ENCODE measurements around the gene KPTN. TPM values are rescaled to one million over a fixed set of nuclear protein-coding genes. Genes with fewer than 3 reads are reported as not detected.

KPTN gene
- total RNA-seq, 5 donors from 2014 or later (not counting 1 experiment from before 2014, with no cell fraction given): 2.8 to 5.8 (median 5.4) TPM

DNA sequence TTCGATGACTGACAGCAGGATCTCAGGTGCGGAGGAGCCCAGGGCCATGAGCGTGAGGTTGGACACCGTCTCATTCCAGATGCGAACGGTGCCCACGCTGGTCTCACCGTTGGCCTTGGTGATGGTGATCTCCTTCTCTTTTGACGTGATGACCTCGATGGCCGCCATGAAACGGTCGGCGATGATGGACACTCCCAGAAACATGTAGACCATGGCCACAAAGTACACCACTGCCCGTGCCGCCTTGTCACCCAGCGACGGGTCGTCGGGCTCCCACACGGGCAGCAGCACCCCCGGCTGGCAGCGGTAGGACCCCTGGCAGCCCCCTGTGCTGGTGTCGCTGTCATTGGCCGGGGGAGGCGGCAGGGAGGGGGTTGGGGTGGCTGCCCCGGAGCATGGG is 18.1 kb downstream of the KPTN start:
- Histone ChIP-seq H3K4me1 (ENCODE audit: control insufficient read depth in 1 of 2, extremely low read depth in 1 of 2, insufficient read depth in 2 of 2, low read length in 2 of 2) (peaks cover 0 to 2% of the 10 kb centered on the region in 2 experiments), H3K4me3 (ENCODE audit: control insufficient read depth in 1 of 2, extremely low read depth in 1 of 2, low read length in 1 of 2) (no peak overlapping the region), H3K27ac (ENCODE audit: low read length) (no peak overlapping the region), H3K9me3 (no peaks in the 10 kb centered on the region), H3K27me3 (replicated peaks in 1 of 2; ENCODE audit: control insufficient read depth in 2 of 2, extremely low read depth in 1 of 2, insufficient read depth in 2 of 2, low read length in 1 of 2) (peaks cover 2 to 65% of the 10 kb centered on the region in 2 experiments), H3K36me3 (ENCODE audit: control insufficient read depth in 2 of 2, extremely low read depth in 1 of 2, insufficient read depth in 1 of 2, low read length in 1 of 2) (no peaks in the 10 kb centered on the region)
- ChIA-PET CTCF (no interaction called here), POLR2A (no interaction called here)
- DNase-seq (no peak), ATAC-seq (replicated peaks in 1 of 4) (no peak)
- no peaks in the 10 kb centered on the region for H3K9me3 Mint-ChIP-seq
- no peaks in the 10 kb centered on the region for H3K36me3 Mint-ChIP-seq
- peaks cover 29 to 61% of the 10 kb centered on the region in 2 donors for H3K27me3 Mint-ChIP-seq
- H3K27ac Mint-ChIP-seq: no peak overlapping the region
- H3K4me1 Mint-ChIP-seq: peaks cover 0 to 8% (median 4%) of the 10 kb centered on the region in 3 donors
- H3K4me3 Mint-ChIP-seq: no peak overlapping the region
- WGBS (ENCODE audit: insufficient coverage): 91% methylated on average over 17 of the region's 27 CpGs

DNA sequence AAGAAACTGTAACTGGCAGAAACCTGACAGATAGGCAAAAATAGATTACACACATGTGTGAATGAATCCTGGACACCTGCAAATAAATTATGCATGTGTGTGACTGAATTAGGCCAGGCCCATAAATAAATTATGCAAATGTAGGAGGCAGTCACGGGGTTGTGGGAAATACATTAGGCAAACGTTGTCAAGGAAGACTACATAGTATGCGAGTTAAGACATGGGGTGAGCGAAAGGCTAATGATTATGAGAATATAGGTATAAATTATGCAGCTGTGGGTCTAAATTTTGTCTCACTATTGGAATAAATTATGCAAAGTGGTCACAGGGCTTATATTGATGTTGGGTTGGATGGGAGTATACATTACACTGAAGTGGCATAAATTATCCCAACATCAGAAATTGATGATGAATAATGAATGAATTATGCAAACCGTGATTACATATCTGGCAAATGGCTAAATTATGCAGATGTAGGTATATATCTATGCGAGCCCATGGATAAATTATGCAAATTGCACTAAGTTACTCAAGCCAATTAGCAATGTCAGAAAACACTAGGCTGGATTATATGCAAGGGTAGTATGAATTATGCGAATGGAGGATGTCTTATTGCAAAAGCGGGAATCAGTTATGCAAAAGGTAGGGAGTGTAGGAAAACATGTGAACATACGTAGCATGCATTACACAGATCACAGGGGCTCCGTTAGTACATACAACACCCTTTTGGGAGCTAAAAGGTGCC is 19.2 kb downstream of the KPTN start:
- WGBS (ENCODE audit: insufficient coverage): 62% methylated on average over 3 of the region's 10 CpGs
- H3K4me1 Mint-ChIP-seq: no peaks in the 10 kb centered on the region
- Histone ChIP-seq H3K4me3 (ENCODE audit: control insufficient read depth in 1 of 2, extremely low read depth in 1 of 2, low read length in 1 of 2) (no peak overlapping the region), H3K27ac (ENCODE audit: low read length) (no peak overlapping the region), H3K4me1 (ENCODE audit: control insufficient read depth in 1 of 2, extremely low read depth in 1 of 2, insufficient read depth in 2 of 2, low read length in 2 of 2) (no peaks in the 10 kb centered on the region), H3K36me3 (ENCODE audit: control insufficient read depth in 2 of 2, extremely low read depth in 1 of 2, insufficient read depth in 1 of 2, low read length in 1 of 2) (no peaks in the 10 kb centered on the region), H3K27me3 (replicated peaks in 1 of 2; ENCODE audit: control insufficient read depth in 2 of 2, extremely low read depth in 1 of 2, insufficient read depth in 2 of 2, low read length in 1 of 2) (peaks cover 0 to 65% of the 10 kb centered on the region in 2 experiments), H3K9me3 (no peaks in the 10 kb centered on the region)
- peaks cover 18 to 50% of the 10 kb centered on the region in 2 donors for H3K27me3 Mint-ChIP-seq
- no peak overlapping the region for H3K4me3 Mint-ChIP-seq
- ChIA-PET CTCF (no interaction called here), POLR2A (no interaction called here)
- H3K9me3 Mint-ChIP-seq: no peaks in the 10 kb centered on the region
- ATAC-seq (replicated peaks in 1 of 4): no peak
- DNase-seq: no peak
- no peaks in the 10 kb centered on the region for H3K36me3 Mint-ChIP-seq
- H3K27ac Mint-ChIP-seq: no peak overlapping the region

DNA sequence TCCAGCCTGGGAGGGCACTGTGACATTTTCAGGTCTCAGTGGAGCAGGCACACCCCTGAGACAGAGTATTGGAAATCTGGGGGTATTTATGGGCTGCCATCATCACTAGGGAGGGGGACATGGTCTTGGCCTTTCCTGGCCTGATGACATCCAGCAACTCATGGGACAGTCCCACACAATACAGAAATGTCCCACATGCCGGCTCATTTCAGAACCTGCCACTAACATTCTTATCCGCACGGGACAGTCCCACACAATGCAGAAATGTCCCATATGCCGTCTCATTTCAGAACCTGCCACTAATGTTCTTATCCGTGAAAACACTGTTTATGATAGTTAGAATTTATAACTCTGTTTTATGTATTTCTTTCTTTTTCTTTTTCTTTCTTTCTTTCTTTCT is 22.1 kb downstream of the KPTN start:
- Mint-ChIP-seq H3K36me3 (no peaks in the 10 kb centered on the region), H3K27ac (no peak overlapping the region), H3K27me3 (peaks cover 5 to 29% of the 10 kb centered on the region in 2 donors), H3K4me3 (no peak overlapping the region), H3K4me1 (peaks cover 0 to 2% (median 0%) of the 10 kb centered on the region in 3 donors), H3K9me3 (no peaks in the 10 kb centered on the region)
- H3K27me3 ChIP-seq (replicated peaks in 1 of 2; ENCODE audit: control insufficient read depth in 2 of 2, extremely low read depth in 1 of 2, insufficient read depth in 2 of 2, low read length in 1 of 2): peaks cover 7 to 64% of the 10 kb centered on the region in 2 experiments
- no peak overlapping the region for H3K4me3 ChIP-seq (ENCODE audit: control insufficient read depth in 1 of 2, extremely low read depth in 1 of 2, low read length in 1 of 2)
- ATAC-seq (replicated peaks in 1 of 4): no peak
- no peak for DNase-seq
- no peaks in the 10 kb centered on the region for H3K9me3 ChIP-seq
- no peak overlapping the region for H3K27ac ChIP-seq (ENCODE audit: low read length)
- CTCF ChIA-PET: interaction anchor here in 1 of 2 donors (0.6 kb wide), 1 partner anchor 1556 kb away, joined by 5 read pairs; no protein-coding TSS in a partner anchor
- POLR2A ChIA-PET: no interaction called here
- H3K36me3 ChIP-seq (ENCODE audit: control insufficient read depth in 2 of 2, extremely low read depth in 1 of 2, insufficient read depth in 1 of 2, low read length in 1 of 2): no peaks in the 10 kb centered on the region
- 100% methylated on average over 1 of the region's 5 CpGs for WGBS (ENCODE audit: insufficient coverage)
- H3K4me1 ChIP-seq (ENCODE audit: control insufficient read depth in 1 of 2, extremely low read depth in 1 of 2, insufficient read depth in 2 of 2, low read length in 2 of 2): no peaks in the 10 kb centered on the region

DNA sequence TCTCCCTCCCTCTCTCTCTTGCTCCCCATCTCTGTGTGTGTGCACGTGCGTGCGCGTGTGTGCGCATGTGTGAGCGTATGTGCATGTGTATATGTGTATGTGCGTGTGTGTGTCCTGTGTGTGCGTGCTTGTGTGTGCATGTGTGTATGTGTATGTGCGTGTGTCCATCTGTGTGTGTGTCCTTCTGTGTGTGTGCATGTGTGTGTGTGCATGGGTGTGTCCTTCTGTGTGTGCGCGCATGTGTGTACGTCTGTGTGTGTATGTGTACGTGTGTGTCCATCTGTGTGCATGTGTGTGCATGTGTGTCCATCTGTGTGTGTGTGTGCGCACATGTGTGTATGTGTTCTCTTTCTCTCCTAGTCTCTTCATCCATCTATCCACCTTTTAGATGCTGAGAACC is 24.5 kb downstream of the KPTN start:
- peaks cover 25 to 35% of the 10 kb centered on the region in 2 donors for H3K27me3 Mint-ChIP-seq
- no peaks in the 10 kb centered on the region for H3K4me1 ChIP-seq (ENCODE audit: control insufficient read depth in 1 of 2, extremely low read depth in 1 of 2, insufficient read depth in 2 of 2, low read length in 2 of 2)
- peaks cover 0 to 7% (median 4%) of the 10 kb centered on the region in 3 donors for H3K9me3 Mint-ChIP-seq
- ChIA-PET POLR2A (no interaction called here), CTCF (no interaction called here)
- peaks cover 0 to 2% (median 0%) of the 10 kb centered on the region in 3 donors for H3K4me1 Mint-ChIP-seq
- H3K36me3 ChIP-seq (ENCODE audit: control insufficient read depth in 2 of 2, extremely low read depth in 1 of 2, insufficient read depth in 1 of 2, low read length in 1 of 2): no peaks in the 10 kb centered on the region
- no peak for ATAC-seq (replicated peaks in 1 of 4)
- WGBS (ENCODE audit: insufficient coverage): 90% methylated on average over 4 of the region's 14 CpGs
- H3K36me3 Mint-ChIP-seq: no peaks in the 10 kb centered on the region
- no peak for DNase-seq
- peaks cover 12 to 66% of the 10 kb centered on the region in 2 experiments for H3K27me3 ChIP-seq (replicated peaks in 1 of 2; ENCODE audit: control insufficient read depth in 2 of 2, extremely low read depth in 1 of 2, insufficient read depth in 2 of 2, low read length in 1 of 2)
- H3K27ac Mint-ChIP-seq: no peak overlapping the region
- no peak overlapping the region for H3K4me3 Mint-ChIP-seq
- no peak overlapping the region for H3K4me3 ChIP-seq (ENCODE audit: control insufficient read depth in 1 of 2, extremely low read depth in 1 of 2, low read length in 1 of 2)
- no peaks in the 10 kb centered on the region for H3K9me3 ChIP-seq
- no peak overlapping the region for H3K27ac ChIP-seq (ENCODE audit: low read length)

DNA sequence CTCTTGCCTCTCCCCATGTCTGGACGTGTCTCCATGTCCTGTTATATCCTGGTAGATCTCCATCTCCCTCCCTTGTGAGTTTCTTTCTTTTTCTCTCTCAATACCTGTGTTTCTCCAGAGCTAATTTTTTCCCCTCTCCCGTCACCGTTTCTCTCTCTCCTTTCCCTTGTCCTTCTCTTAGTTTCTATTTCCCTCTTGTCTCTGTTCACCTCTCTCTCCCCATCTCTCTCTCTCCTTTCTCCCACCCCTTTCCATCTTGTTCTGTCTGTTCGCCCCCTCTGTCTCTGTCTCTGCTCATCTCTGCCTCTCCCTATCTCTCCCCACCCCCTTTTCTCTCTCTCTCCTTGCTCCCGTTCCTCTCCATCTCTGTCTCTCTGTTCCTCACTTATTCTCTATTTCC is 25.3 kb downstream of the KPTN start:
- DNase-seq (no peak), ATAC-seq (replicated peaks in 1 of 4) (no peak)
- Mint-ChIP-seq H3K4me3 (no peak overlapping the region), H3K4me1 (peaks cover 0 to 2% (median 0%) of the 10 kb centered on the region in 3 donors), H3K9me3 (peaks cover 0 to 7% (median 4%) of the 10 kb centered on the region in 3 donors), H3K27ac (no peak overlapping the region), H3K36me3 (no peaks in the 10 kb centered on the region), H3K27me3 (peaks cover 31 to 36% of the 10 kb centered on the region in 2 donors)
- no peaks in the 10 kb centered on the region for H3K4me1 ChIP-seq (ENCODE audit: control insufficient read depth in 1 of 2, extremely low read depth in 1 of 2, insufficient read depth in 2 of 2, low read length in 2 of 2)
- ChIA-PET POLR2A (no interaction called here), CTCF (interaction anchor here in 1 of 2 donors (0.6 kb wide), 1 partner anchor 22 kb away, joined by 9 read pairs; no protein-coding TSS in a partner anchor)
- H3K36me3 ChIP-seq (ENCODE audit: control insufficient read depth in 2 of 2, extremely low read depth in 1 of 2, insufficient read depth in 1 of 2, low read length in 1 of 2): no peaks in the 10 kb centered on the region
- H3K4me3 ChIP-seq (ENCODE audit: control insufficient read depth in 1 of 2, extremely low read depth in 1 of 2, low read length in 1 of 2): no peak overlapping the region
- peaks cover 12 to 65% of the 10 kb centered on the region in 2 experiments for H3K27me3 ChIP-seq (replicated peaks in 1 of 2; ENCODE audit: control insufficient read depth in 2 of 2, extremely low read depth in 1 of 2, insufficient read depth in 2 of 2, low read length in 1 of 2)
- 31% methylated on average over 5 of the region's 5 CpGs for WGBS (ENCODE audit: insufficient coverage)
- no peaks in the 10 kb centered on the region for H3K9me3 ChIP-seq
- H3K27ac ChIP-seq (ENCODE audit: low read length): no peak overlapping the region

DNA sequence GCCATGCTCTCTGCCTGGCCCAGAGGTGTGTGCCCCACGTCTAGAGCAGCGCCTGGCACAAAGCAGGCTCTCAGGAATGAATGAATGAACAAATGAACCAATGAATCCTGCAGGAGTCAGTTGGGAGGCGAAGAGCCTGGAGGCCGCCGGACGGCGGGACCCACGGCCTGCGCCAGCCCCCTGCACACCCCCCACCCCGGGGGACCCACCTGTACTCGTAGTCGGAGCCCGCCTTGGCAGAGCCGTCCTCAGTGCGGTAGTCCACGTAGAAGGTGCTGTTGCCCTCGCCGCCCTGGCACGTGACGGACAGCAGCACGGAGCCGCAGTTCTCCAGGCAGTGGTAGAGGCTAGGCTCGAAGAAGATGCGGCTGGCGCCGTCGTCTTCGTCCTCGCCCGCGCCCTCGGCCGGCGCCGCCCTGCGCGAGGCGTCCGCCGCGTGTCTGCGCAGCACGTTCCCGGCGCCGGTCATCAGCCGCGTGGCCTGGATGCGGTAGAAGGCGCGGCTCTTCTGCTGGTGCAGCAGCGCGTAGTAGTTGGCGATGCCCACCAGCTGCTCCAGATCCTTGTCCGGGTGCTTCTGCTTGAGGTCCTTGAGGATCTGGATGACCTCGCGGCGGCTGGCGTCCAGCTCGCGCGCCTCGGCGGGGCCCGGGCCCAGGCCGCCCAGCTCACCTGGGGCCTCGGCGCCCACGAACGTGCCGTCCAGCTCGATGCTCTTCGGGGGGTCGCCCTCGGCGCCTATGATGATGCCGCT is 27.1 kb downstream of the KPTN start:
- Mint-ChIP-seq H3K9me3 (peaks cover 0 to 7% (median 4%) of the 10 kb centered on the region in 3 donors), H3K27me3 (peaks cover 28 to 31% of the 10 kb centered on the region in 2 donors), H3K36me3 (no peaks in the 10 kb centered on the region), H3K4me1 (peaks cover 0 to 2% (median 0%) of the 10 kb centered on the region in 3 donors), H3K27ac (no peak overlapping the region), H3K4me3 (no peak overlapping the region)
- ChIA-PET POLR2A (no interaction called here), CTCF (no interaction called here)
- Histone ChIP-seq H3K27me3 (replicated peaks in 1 of 2; ENCODE audit: control insufficient read depth in 2 of 2, extremely low read depth in 1 of 2, insufficient read depth in 2 of 2, low read length in 1 of 2) (peaks cover 12 to 74% of the 10 kb centered on the region in 2 experiments), H3K4me3 (ENCODE audit: control insufficient read depth in 1 of 2, extremely low read depth in 1 of 2, low read length in 1 of 2) (no peak overlapping the region), H3K36me3 (ENCODE audit: control insufficient read depth in 2 of 2, extremely low read depth in 1 of 2, insufficient read depth in 1 of 2, low read length in 1 of 2) (no peaks in the 10 kb centered on the region), H3K9me3 (no peaks in the 10 kb centered on the region), H3K27ac (ENCODE audit: low read length) (no peak overlapping the region), H3K4me1 (ENCODE audit: control insufficient read depth in 1 of 2, extremely low read depth in 1 of 2, insufficient read depth in 2 of 2, low read length in 2 of 2) (no peaks in the 10 kb centered on the region)
- WGBS (ENCODE audit: insufficient coverage): 40% methylated on average over 75 of the region's 77 CpGs
- ATAC-seq (replicated peaks in 1 of 4): no peak
- DNase-seq: no peak

All from T-cell (primary cell).